IPS DF 6.9 (cell line): Measurements from ENCODE around the gene DLG4.

Experiments
- DNase-seq: peaks from one replicate; pipeline ENCODE4 v3.0.0-alpha.2; 2013; ENCODE audit warnings: low read depth, low spot score
- H3K27ac ChIP-seq: one replicate; pipeline ENCODE4 v1.5.1; 2013; ENCODE audit warnings: low read length, control low read depth
- H3K27me3 ChIP-seq: 2 replicates; pipeline ENCODE4 v1.6.1; 2013; ENCODE audit warnings: mild to moderate bottlenecking, low read length; ENCODE audit not compliant: control insufficient read depth, insufficient read depth
- H3K36me3 ChIP-seq: 2 replicates; pipeline ENCODE4 v1.6.1; 2013; ENCODE audit warnings: low read length; ENCODE audit not compliant: control insufficient read depth, insufficient read depth
- H3K4me1 ChIP-seq: 2 replicates; pipeline ENCODE4 v1.6.1; 2013; ENCODE audit warnings: low read length; ENCODE audit not compliant: control insufficient read depth, insufficient read depth
- H3K4me3 ChIP-seq: 2 replicates; pipeline ENCODE4 v1.5.1; 2013; ENCODE audit warnings: mild to moderate bottlenecking, low read length
- H3K9me3 ChIP-seq: 2 replicates; pipeline ENCODE4 v1.6.1; 2013; ENCODE audit warnings: low read length, inconsistent platforms; ENCODE audit not compliant: control insufficient read depth, insufficient read depth
- whole genome bisulfite sequencing: extraction: QIAGEN DNeasy Blood & Tissue Kit; methylation state at CpG from one replicate; pipeline ENCODE4 v1.1.7; 2013; ENCODE audit warnings: mixed read lengths, missing lambda C conversion rate; ENCODE audit not compliant: insufficient read length, insufficient coverage; 5-methylcytosine and 5-hydroxymethylcytosine counted together

Gene DLG4

DNA sequence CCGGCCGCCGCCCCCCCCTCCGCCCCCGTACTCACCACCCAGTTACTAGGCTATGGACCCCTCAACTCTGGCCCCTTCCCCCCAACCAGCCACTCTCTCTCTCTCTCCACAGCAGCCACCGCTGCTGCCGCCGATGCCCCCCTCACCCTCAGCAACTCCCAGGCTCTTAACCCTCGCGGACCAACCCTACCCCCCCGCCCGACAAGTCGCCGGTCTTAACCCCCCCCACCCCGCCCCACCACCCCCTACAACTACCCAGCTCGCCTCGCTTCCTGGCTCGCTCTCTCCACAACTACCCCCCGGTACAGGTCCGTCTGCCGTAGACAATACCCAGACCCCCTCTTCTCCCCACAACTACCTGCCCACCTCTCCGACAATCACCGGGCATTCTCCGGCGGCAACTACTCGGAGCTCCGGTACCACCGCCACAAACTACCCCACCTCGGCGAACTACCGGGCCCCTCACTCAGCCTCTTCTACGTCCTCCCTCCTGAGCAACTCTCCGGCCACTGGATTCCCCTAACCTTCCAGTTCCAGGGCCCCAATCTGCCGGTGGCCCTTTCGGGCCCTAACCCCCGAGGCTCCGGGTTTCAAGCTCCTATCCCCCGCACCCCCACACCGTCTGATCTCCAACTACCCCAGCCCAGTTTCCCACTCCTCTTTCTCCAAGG, 18.9 kb upstream of the DLG4 start:
- no peaks in the 10 kb centered on the region for H3K9me3 ChIP-seq
- peaks cover 16% of the 10 kb centered on the region for H3K36me3 ChIP-seq
- no peak for DNase-seq
- H3K4me3 ChIP-seq: peak overlapping the region; percentile 95
- no peaks in the 10 kb centered on the region for H3K27me3 ChIP-seq
- H3K4me1 ChIP-seq: peaks cover 2% of the 10 kb centered on the region; the same call in 1 of the 2 replicates
- no peak overlapping the region for H3K27ac ChIP-seq
- WGBS: no CpG with 5 or more reads among the region's 39 CpGs

DNA sequence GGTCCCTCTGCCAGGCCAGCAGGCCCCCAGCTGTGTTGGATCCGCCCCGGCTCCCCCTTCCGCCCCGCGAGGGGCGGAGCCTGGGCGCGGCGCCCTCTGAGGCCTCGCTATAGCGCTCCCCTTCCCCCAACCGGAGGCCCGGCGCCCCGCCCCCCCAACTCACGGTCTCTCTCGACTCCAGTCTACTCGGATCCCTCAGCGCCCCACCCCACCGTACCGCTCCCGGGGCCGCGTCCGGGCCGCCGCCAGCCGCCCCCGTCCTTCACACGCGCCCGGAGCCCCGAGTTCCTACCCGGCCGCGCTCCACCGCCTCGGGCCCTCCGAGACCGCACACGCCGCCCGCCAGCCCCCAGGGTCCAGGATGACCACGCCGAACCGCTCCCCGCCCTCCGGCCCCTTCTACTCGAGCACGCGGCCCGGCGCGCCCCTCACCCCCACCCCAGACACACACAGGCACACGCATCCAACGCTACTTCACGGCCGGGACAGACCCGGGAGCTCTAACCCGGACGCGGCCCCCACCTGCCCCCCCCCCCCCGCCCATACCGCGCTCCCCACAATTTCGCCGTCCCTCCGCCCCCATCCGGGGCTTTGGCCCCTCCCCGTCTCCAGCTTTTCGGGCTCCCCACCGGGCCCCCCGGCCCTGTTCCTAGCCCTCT, 18.3 kb upstream of the DLG4 start:
- WGBS: no CpG with 5 or more reads among the region's 73 CpGs
- Histone ChIP-seq H3K36me3 (peaks cover 16% of the 10 kb centered on the region), H3K27me3 (no peaks in the 10 kb centered on the region), H3K9me3 (no peaks in the 10 kb centered on the region), H3K4me3 (peak overlapping the region; percentile 95), H3K27ac (no peak overlapping the region), H3K4me1 (peaks cover 2% of the 10 kb centered on the region; the same call in 1 of the 2 replicates)
- DNase-seq: no peak

DNA sequence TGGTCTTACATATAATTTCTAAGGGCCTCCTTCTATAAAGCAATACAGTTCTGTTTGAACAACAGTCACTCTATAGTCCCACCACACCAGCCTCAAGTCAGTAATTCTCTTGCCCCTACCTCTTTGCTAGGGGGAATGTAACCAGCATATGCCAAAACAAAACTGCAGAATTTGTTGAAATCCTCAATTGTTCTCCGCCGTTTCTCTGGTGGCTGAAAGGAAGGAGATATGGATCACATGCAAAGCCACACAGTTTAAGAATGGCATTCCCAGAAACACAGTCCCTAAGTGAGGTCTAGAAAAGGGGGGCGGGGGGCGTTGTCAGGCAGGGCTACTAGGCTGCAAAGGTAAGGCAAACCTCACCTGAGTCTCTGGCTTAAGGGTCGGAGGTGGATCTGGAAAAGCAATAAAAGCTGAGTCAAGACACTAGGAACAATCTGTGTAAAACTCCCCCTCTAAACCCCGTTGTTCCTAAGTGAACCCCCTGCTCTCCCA, 17.7 kb upstream of the DLG4 start:
- H3K27ac ChIP-seq: no peak overlapping the region
- H3K9me3 ChIP-seq: no peaks in the 10 kb centered on the region
- peak overlapping the region; percentile 95; the same call in 1 of the 2 replicates for H3K4me3 ChIP-seq
- H3K36me3 ChIP-seq: peaks cover 16% of the 10 kb centered on the region
- H3K4me1 ChIP-seq: peaks cover 2% of the 10 kb centered on the region; the same call in 1 of the 2 replicates
- WGBS: no CpG with 5 or more reads among the region's 6 CpGs
- H3K27me3 ChIP-seq: no peaks in the 10 kb centered on the region
- DNase-seq: no peak

DNA sequence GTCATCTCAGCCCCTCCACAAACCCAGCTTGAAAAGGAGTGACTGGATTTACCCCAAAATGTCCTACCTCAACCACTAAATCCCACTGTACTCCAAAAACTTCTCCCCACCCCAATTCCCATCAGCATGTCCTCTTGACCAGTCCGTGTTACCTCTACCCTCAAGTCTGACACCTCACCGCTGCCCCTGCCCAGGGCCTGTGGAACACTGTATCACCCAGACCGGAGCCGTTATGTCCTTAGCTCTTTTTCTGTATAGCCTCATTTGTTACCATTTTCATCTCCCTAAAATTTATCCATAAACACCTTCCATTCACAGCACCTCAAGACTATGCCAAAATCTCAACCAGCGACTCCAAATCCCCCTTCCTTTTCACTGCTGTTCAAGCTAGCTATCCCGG, 17.2 kb upstream of the DLG4 start:
- H3K27me3 ChIP-seq: no peaks in the 10 kb centered on the region
- no peak for DNase-seq
- H3K4me3 ChIP-seq: no peak overlapping the region
- no peaks in the 10 kb centered on the region for H3K9me3 ChIP-seq
- no peak overlapping the region for H3K27ac ChIP-seq
- 100% methylated on average over 1 of the region's 6 CpGs for WGBS
- H3K4me1 ChIP-seq: peaks cover 2% of the 10 kb centered on the region; the same call in 1 of the 2 replicates
- H3K36me3 ChIP-seq: peaks cover 16% of the 10 kb centered on the region

DNA sequence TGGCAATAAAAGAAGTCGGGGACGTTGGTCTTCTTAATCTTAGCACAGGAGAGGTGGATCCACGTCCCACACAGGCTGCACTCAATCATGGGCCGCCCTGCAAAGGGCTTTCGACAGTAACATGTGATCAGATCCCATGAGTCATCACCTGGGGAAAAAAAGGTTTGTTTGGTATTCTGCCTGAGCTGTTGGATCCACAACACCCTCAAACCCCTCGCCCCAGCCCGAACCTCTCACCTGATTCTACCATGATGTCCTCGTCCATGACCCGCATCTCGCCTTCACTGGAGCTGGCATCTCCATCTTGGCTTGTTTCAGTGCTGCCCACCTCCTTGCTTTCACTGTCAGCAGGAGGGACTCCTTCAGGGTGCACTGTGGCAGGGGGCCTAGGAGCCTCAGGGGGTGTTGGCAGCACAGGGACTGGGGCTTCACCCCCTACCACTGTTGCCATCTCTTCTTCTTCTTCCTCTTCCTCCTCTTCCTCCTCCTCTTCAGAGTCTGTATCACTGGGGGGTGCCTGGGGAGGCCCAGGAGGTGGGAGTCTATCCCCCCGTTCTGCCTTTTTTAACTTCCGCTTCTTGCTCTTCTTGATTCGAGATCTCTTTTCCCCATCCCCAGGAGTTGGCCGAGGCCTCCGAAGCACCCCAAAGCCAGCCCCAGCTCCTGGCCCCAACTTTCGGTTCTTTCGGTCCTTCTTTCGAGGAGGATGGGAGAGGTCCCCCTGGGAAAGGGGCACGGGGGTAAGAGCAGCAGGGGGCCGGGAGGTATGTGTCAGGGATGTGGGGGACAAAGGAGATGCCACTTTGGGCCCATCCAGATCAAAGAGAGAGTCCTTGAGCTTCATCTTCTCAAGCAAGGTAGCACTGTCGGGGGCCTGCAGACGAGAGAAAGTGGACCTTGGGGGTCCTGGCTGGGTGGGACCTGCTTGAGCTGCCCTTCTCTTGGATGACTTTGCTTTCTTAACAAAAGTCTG, 16.3 kb upstream of the DLG4 start:
- Histone ChIP-seq H3K27ac (no peak overlapping the region), H3K4me3 (no peak overlapping the region), H3K9me3 (no peaks in the 10 kb centered on the region), H3K27me3 (no peaks in the 10 kb centered on the region), H3K4me1 (0 out of 2 replicates have a peak, but pooled peaks cover 2% of the 10 kb centered on the region), H3K36me3 (peaks cover 16% of the 10 kb centered on the region)
- DNase-seq: no peak
- no CpG with 5 or more reads among the region's 22 CpGs for WGBS

DNA sequence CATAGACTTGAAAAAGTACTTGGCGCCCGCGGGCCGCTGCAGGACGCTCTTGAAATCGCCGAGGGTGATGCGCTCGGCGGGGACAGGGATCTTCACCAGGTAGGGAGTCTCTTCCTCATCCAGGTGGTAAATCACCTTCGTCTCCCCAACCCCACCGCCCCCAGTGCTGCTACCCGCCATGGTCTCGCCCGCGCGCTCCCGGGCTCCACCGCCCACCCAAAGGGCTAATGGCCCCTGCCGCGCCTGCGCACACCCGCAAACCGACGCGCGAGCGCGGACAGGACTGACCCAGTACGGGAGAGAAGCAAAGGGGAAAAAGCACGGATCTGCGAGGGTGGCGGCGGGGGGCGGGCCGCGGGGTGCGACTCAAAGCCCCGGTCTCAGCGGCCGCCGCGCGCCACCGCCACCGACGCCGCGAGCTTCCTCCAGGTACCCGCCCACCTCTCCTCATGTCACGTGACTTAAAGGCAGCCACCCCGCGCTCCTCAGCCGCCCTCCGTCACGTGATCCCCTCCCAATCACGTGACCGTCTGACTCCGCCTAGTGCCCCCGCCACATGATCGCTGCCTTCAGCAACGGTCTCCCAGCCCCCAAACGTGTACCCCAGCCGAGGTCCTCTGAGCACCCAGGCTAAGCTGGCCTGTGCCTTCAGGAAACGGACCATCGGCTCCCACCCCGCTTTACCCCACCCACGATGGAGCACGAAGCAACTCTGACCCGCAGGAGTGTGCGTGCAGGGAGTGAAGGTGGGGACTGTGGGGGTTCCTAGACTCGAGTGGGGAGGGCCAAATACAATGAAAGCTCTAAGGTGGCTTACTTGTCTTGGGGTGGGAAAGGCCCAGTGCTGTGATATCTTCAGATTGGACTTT, 14.7 kb upstream of the DLG4 start, which contains the start of gene DVL2:
Gene DVL2 (minus strand): TSS at position 435 of the 869 bp plus-strand sequence. CDS start 255 bp downstream, at position 180.
- Histone ChIP-seq H3K27me3 (no peaks in the 10 kb centered on the region), H3K4me1 (0 out of 2 replicates have a peak, but pooled peaks cover 2% of the 10 kb centered on the region), H3K27ac (no peak within 1 kb of the TSS), H3K9me3 (no peaks in the 10 kb centered on the region), H3K4me3 (peak within 1 kb of the TSS; percentile 85), H3K36me3 (peaks cover 24% of the 10 kb centered on the region)
- WGBS: no CpG with 5 or more reads among the region's 72 CpGs
- DNase-seq: peak; percentile 84

DNA sequence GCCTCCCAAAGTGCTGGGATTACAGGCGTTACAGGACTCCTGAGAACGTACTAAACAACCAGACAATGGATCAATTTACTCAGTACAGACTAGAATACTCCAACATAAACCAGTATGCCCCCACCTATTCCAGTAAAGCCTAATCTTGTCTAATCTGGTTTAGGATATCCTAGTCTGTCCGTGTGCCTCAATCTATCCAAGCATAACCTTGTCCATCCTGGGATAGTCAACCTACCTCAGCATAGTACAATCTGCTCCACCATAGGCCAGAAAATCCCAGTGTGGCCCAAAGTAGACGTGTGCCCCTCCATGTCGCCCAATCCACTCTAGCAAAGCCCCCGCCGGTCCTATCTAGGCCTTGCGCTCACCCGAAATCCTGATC, 14.1 kb upstream of the DLG4 start:
- H3K4me3 ChIP-seq: peak overlapping the region; percentile 85
- H3K4me1 ChIP-seq: 0 out of 2 replicates have a peak, but pooled peaks cover 2% of the 10 kb centered on the region
- H3K9me3 ChIP-seq: no peaks in the 10 kb centered on the region
- H3K36me3 ChIP-seq: peaks cover 29% of the 10 kb centered on the region
- H3K27ac ChIP-seq: no peak overlapping the region
- no peaks in the 10 kb centered on the region for H3K27me3 ChIP-seq
- WGBS: no CpG with 5 or more reads among the region's 9 CpGs
- DNase-seq: no peak

DNA sequence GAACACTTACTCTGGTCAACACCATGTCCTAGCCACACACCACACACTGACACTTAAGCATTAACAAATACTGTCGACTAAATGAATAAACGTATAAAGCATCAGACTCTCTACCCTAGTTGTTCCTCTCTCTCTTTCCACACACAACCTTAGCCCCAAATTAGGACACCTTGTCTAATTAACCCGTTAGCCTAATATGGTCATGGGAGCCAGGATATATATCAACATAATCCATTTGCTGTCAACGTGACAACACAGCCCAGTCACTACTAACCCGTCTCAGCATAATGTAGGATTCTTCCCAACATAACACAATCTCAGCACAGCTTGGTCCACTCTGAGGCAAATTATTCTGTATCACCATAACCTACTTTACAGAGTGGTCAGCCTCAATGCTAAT, 12.5 kb upstream of the DLG4 start:
- Histone ChIP-seq H3K27me3 (no peaks in the 10 kb centered on the region), H3K9me3 (no peaks in the 10 kb centered on the region), H3K36me3 (peaks cover 41% of the 10 kb centered on the region), H3K27ac (no peak overlapping the region), H3K4me1 (0 out of 2 replicates have a peak, but pooled peaks cover 2% of the 10 kb centered on the region), H3K4me3 (no peak overlapping the region)
- DNase-seq: no peak
- no CpG with 5 or more reads among the region's 5 CpGs for WGBS

DNA sequence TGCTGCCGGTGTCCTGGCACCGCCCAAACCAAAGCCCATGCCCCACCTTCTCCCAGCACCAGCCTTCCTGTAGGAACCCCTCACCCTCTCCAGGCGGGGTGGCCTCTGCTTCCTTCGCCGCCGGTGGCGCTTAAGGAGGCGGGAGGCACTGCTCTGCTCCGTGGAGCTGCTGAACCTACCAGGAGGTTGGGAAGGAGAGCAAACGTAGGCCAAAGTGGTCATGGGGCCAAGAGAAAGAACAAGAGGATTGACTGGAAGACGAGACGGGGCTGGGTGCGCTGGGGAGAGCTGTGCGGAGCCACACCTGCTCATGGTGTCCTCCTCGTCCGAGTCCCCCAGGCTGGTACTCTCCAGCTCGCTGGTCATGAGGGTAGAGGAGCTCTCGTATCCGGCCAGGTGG, 9.9 kb upstream of the DLG4 start:
- H3K4me1 ChIP-seq: no peaks in the 10 kb centered on the region; the same call in 1 of the 2 replicates
- peaks cover 39% of the 10 kb centered on the region for H3K36me3 ChIP-seq
- no peak overlapping the region for H3K4me3 ChIP-seq
- no CpG with 5 or more reads among the region's 19 CpGs for WGBS
- no peaks in the 10 kb centered on the region for H3K27me3 ChIP-seq
- DNase-seq: no peak
- H3K9me3 ChIP-seq: no peaks in the 10 kb centered on the region
- no peak overlapping the region for H3K27ac ChIP-seq
